H1 (cell line): ENCODE measurements around the gene UBE2G2. TPM values are rescaled to one million over a fixed set of nuclear protein-coding genes. Genes with fewer than 3 reads are reported as not detected.

Source experiments
- CTCF ChIA-PET: fragments of 300-600 bp; sonication (Branson Sonifier 250); formaldehyde crosslinking; loops from one replicate; lab custom pipeline; 2021; ENCODE audit not compliant: partially characterized antibody; lab: Charles Lee
- POLR2A ChIA-PET: fragments of 300-600 bp; sonication (Branson Sonifier 250); formaldehyde crosslinking; loops from one replicate; lab custom pipeline; 2021; ENCODE audit warnings: inconsistent platforms; ENCODE audit not compliant: partially characterized antibody; lab: Charles Lee
- DNase-seq, 2 experiments: peaks; one replicate each; pipeline versions ENCODE4 v3.0.0 to v3.0.0-alpha.2; 2010 to 2022; ENCODE audit warnings: low spot score in 2 of 2, low read depth in 1 of 2, mixed read lengths in 1 of 2
- FAIRE-seq: peaks from 2 replicates; lab custom pipeline; 2011; peaks lifted over from hg19 to GRCh38; lab: Jason Lieb, UNC
- H2AFZ ChIP-seq: 2 replicates; pipeline ENCODE4 v1.8.1; 2012; ENCODE audit warnings: low read length, inconsistent platforms
- H2AK5ac ChIP-seq: 2 replicates; pipeline ENCODE4 v1.6.1; 2013; ENCODE audit warnings: low read depth, low read length
- H2BK120ac ChIP-seq: replicated peaks from 2 replicates; pipeline ENCODE3; 2013; ENCODE audit warnings: low read depth, low read length, inconsistent platforms
- H2BK12ac ChIP-seq: 2 replicates; pipeline ENCODE4 v1.6.1; 2013; ENCODE audit warnings: low read depth, low read length
- H2BK15ac ChIP-seq: 2 replicates; pipeline ENCODE4 v1.6.1; 2013; ENCODE audit warnings: low read length
- H2BK20ac ChIP-seq: 2 replicates; pipeline ENCODE4 v1.6.1; 2013; ENCODE audit warnings: low read length
- H2BK5ac ChIP-seq: 2 replicates; pipeline ENCODE4 v1.6.1; 2013; ENCODE audit warnings: low read depth, low read length
- H3K14ac ChIP-seq: 2 replicates; pipeline ENCODE4 v1.6.1; 2013; ENCODE audit warnings: inconsistent platforms; ENCODE audit not compliant: insufficient read length
- H3K18ac ChIP-seq: 2 replicates; pipeline ENCODE4 v1.6.1; 2013; ENCODE audit warnings: low read length; ENCODE audit errors: extremely low read depth
- H3K23ac ChIP-seq: 2 replicates; pipeline ENCODE4 v1.6.1; 2013; ENCODE audit warnings: inconsistent platforms; ENCODE audit not compliant: insufficient read length
- H3K23me2 ChIP-seq: 2 replicates; pipeline ENCODE4 v1.6.1; 2013; ENCODE audit warnings: low read depth, low read length
- H3K27ac ChIP-seq: 2 replicates; pipeline ENCODE4 v1.6.1; 2011; ENCODE audit warnings: low read depth, low read length, inconsistent platforms
- H3K27me3 ChIP-seq, 4 experiments: replicated peaks in 1 of 4; 1 replicate in 1 of 4; 2 replicates in 3 of 4; pipeline versions ENCODE4 v1.6.1 to v1.8.1; 2011 to 2013; ENCODE audit warnings: low read length in 3 of 4, mild to moderate bottlenecking in 3 of 4, inconsistent platforms in 2 of 4, mixed read lengths in 2 of 4, moderate library complexity in 1 of 4; ENCODE audit not compliant: control insufficient read depth in 3 of 4, insufficient read depth in 3 of 4; ENCODE audit errors: extremely low read depth in 1 of 4
- H3K36me3 ChIP-seq, 4 experiments: 2 replicates each; pipeline versions ENCODE4 v1.6.1 to v1.8.1; 2011 to 2013; ENCODE audit warnings: mild to moderate bottlenecking in 4 of 4, low read length in 3 of 4, moderate library complexity in 2 of 4, control low read depth in 1 of 4, inconsistent platforms in 1 of 4; ENCODE audit not compliant: insufficient read depth in 4 of 4, control insufficient read depth in 2 of 4
- H3K4ac ChIP-seq: replicated peaks from 2 replicates; pipeline ENCODE3; 2013; ENCODE audit warnings: low read length, low read depth, mixed read lengths, inconsistent platforms; ENCODE audit not compliant: insufficient read length
- H3K4me1 ChIP-seq, 4 experiments: replicated peaks in 1 of 4; 1 replicate in 1 of 4; 2 replicates in 3 of 4; pipeline versions ENCODE4 v1.6.1 to v1.8.1; 2011 to 2013; ENCODE audit warnings: low read length in 3 of 4, inconsistent platforms in 2 of 4, mixed read lengths in 1 of 4; ENCODE audit not compliant: insufficient read depth in 4 of 4, control insufficient read depth in 3 of 4
- H3K4me2 ChIP-seq, 2 experiments: 2 replicates each; pipeline versions ENCODE4 v1.6.1 to v1.8.1; 2011 to 2013; ENCODE audit warnings: low read depth in 2 of 2, low read length in 2 of 2, control low read depth in 1 of 2, inconsistent platforms in 1 of 2, mild to moderate bottlenecking in 1 of 2; ENCODE audit not compliant: insufficient read depth in 1 of 2
- H3K4me3 ChIP-seq, 4 experiments: fragments of 200-600, 300-600 bp in 1 of 4; sonication (generic), shearing (Covaris generic), sonication (Bioruptor Twin) in 1 of 4; 2 replicates each; pipeline versions ENCODE4 v1.5.1 to v1.8.1; 2011 to 2016; ENCODE audit warnings: low read length in 4 of 4, low read depth in 3 of 4, control low read depth in 2 of 4, inconsistent platforms in 2 of 4, mild to moderate bottlenecking in 2 of 4, mixed read lengths in 1 of 4, moderate library complexity in 1 of 4; ENCODE audit not compliant: insufficient read depth in 2 of 4; ENCODE audit errors: extremely low read depth in 1 of 4
- H3K56ac ChIP-seq: replicated peaks from 2 replicates; pipeline ENCODE3; 2013; ENCODE audit warnings: low read depth, mild to moderate bottlenecking, mixed read lengths, low read length, inconsistent platforms; ENCODE audit not compliant: insufficient read length
- H3K79me1 ChIP-seq: 2 replicates; pipeline ENCODE4 v1.6.1; 2013; ENCODE audit warnings: low read depth, low read length, control low read depth
- H3K79me2 ChIP-seq, 2 experiments: 2 replicates each; pipeline versions ENCODE4 v1.6.1 to v1.8.1; 2012 to 2013; ENCODE audit warnings: low read length in 2 of 2, mild to moderate bottlenecking in 2 of 2, inconsistent platforms in 1 of 2; ENCODE audit not compliant: insufficient read depth in 2 of 2, control insufficient read depth in 1 of 2
- H3K9ac ChIP-seq, 4 experiments: replicated peaks in 1 of 4; 1 replicate in 1 of 4; 2 replicates in 3 of 4; pipeline versions ENCODE4 v1.6.1 to v1.8.1; 2011 to 2013; ENCODE audit warnings: low read depth in 3 of 4, low read length in 3 of 4, control low read depth in 2 of 4, mild to moderate bottlenecking in 2 of 4, moderate library complexity in 2 of 4, inconsistent platforms in 1 of 4; ENCODE audit errors: extremely low read depth in 1 of 4
- H3K9me3 ChIP-seq, 2 experiments: 2 replicates each; pipeline versions ENCODE4 v1.6.1 to v1.8.1; 2012 to 2013; ENCODE audit warnings: mild to moderate bottlenecking in 2 of 2, moderate library complexity in 2 of 2, control low read depth in 1 of 2, inconsistent platforms in 1 of 2, low read depth in 1 of 2, low read length in 1 of 2, mixed read lengths in 1 of 2; ENCODE audit not compliant: insufficient read depth in 2 of 2
- H4K20me1 ChIP-seq, 2 experiments: replicated peaks in 1 of 2; 2 replicates each; pipeline versions ENCODE3 to v1.8.1; 2011 to 2013; ENCODE audit warnings: inconsistent platforms in 2 of 2, low read length in 2 of 2, mild to moderate bottlenecking in 1 of 2; ENCODE audit not compliant: insufficient read depth in 2 of 2, control insufficient read depth in 1 of 2
- H4K5ac ChIP-seq: 2 replicates; pipeline ENCODE4 v1.6.1; 2013; ENCODE audit warnings: low read length, low read depth, mixed read lengths, inconsistent platforms; ENCODE audit not compliant: insufficient read length
- H4K8ac ChIP-seq: 2 replicates; pipeline ENCODE4 v1.8.0; 2013; ENCODE audit warnings: mild to moderate bottlenecking, moderate library complexity, low read length, inconsistent platforms; ENCODE audit not compliant: insufficient read depth; ENCODE audit errors: extremely low read depth
- H4K91ac ChIP-seq: replicated peaks from 2 replicates; pipeline ENCODE3; 2013; ENCODE audit warnings: low read length, mixed read lengths, inconsistent platforms; ENCODE audit not compliant: insufficient read length
- CHD1 ChIP-seq: IDR thresholded peaks from 2 replicates; pipeline ENCODE4 v1.6.1; 2012; ENCODE audit warnings: low read depth, low read length, improper control_type of control experiment
- POU5F1 ChIP-seq: IDR thresholded peaks from 2 replicates; pipeline ENCODE4 v1.6.1; 2011; ENCODE audit warnings: low read depth, mild to moderate bottlenecking, low read length, moderate library complexity
- RAD21 ChIP-seq, 2 experiments: IDR thresholded peaks in 1 of 2; conservative IDR thresholded peaks in 1 of 2; 2 replicates each; pipeline ENCODE4 v1.6.1; 2011; ENCODE audit warnings: low read depth in 2 of 2, low read length in 2 of 2, improper control_type of control experiment in 1 of 2, inconsistent platforms in 1 of 2, mild to moderate bottlenecking in 1 of 2, moderate library complexity in 1 of 2
- SP4 ChIP-seq: IDR thresholded peaks from 2 replicates; pipeline ENCODE4 v1.6.1; 2012; ENCODE audit warnings: low read length, inconsistent platforms
- WGBS, 2 experiments: shearing (Covaris generic) in 1 of 2; methylation state at CpG; one replicate each; pipeline versions ENCODE4 v1.1.6 to v1.1.7; 2013 to 2015; ENCODE audit warnings: low lambda C conversion rate in 2 of 2, mixed read lengths in 2 of 2, inconsistent platforms in 1 of 2, low coverage in 1 of 2, missing lambda C conversion rate in 1 of 2; ENCODE audit not compliant: insufficient replicate concordance in 2 of 2, insufficient coverage in 1 of 2, insufficient read length in 1 of 2; ENCODE audit errors: extremely low coverage in 1 of 2, missing lambda C conversion rate in 1 of 2; 5-methylcytosine and 5-hydroxymethylcytosine counted together
- polyA plus RNA-seq, 7 experiments: library from polyadenylated mRNA; depleted of rRNA in 3 of 7; stranded (reverse) in 5 of 7; unstranded in 2 of 7; fragments of >200 nt in 5 of 7; fragments of 200-250 nt in 2 of 7; gene quantifications; 1 replicate in 5 of 7; 2 replicates in 1 of 7; 4 replicates in 1 of 7; pipeline versions ENCODE4 v1.2.1 to v1.2.3, GENCODE V29; 2011 to 2013; ENCODE audit warnings: missing spikeins in 2 of 7, mixed read lengths in 2 of 7
- total RNA-seq: library from RNA; stranded (reverse); fragmentation: NEBNext Ultra II Directional; extraction: Animal tissue kit (Norgen Biotek cat#: 25700); gene quantifications from 2 replicates; pipeline ENCODE4 v1.2.1, GENCODE V29; 2021

Gene UBE2G2
- total and polyA plus RNA-seq, 2 of the 8 experiments (the other 6 are each of a cell fraction or from before 2014, with no cell fraction given), result 96.3 to 101 TPM

DNA sequence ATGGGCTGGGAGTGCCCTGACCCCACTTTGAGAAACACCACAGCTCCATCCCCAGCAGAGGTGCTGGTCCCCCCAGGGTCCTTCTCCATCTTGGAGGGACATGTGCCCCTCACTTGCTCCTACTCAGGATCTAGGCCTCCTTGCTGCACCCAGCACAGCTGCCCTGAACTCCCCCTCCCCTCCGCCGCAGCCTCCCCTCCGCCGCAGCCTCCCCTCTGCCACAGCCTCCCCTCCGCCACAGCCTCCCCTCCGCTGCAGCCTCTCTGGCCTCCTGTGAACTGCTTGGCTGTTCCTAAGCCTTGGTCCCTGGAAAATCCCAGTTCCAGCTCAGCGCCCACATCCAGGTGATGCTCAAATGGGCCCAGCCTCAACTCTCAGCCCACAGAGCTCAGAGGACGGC lies 74.3 kb downstream of the UBE2G2 start:
- Histone ChIP-seq H2BK12ac (0 out of 2 replicates have a peak overlapping the region, but pooled peaks have one; percentile 27), H3K9ac (no peak overlapping the region), H2AFZ (no peak overlapping the region), H2BK15ac (no peak overlapping the region), H3K79me2 (no peaks in the 10 kb centered on the region), H3K23ac (no peak overlapping the region), H2BK120ac (no peak overlapping the region), H3K23me2 (no peaks in the 10 kb centered on the region; the same call in 1 of the 2 replicates), H3K18ac (no peak overlapping the region), H2BK20ac (no peak overlapping the region; the same call in 1 of the 2 replicates), H4K5ac (no peak overlapping the region), H3K56ac (no peak overlapping the region), H3K27me3 (peaks cover 0 to 17% (median 9%) of the 10 kb centered on the region in 4 experiments; a peak in 6 of 7 replicates), H3K4me1 (peaks cover 0 to 18% (median 11%) of the 10 kb centered on the region in 4 experiments; a peak in 5 of 7 replicates), H3K4ac (no peak overlapping the region), H3K79me1 (no peaks in the 10 kb centered on the region), H3K14ac (no peak overlapping the region), H4K8ac (no peak overlapping the region), H3K9me3 (no peaks in the 10 kb centered on the region; a peak in 1 of 4 replicates), H4K20me1 (no peaks in the 10 kb centered on the region), H4K91ac (no peak overlapping the region), H2AK5ac (no peak overlapping the region), H3K27ac (no peak overlapping the region), H3K4me2 (no peak overlapping the region), H3K4me3 (no peak overlapping the region), H3K36me3 (no peaks in the 10 kb centered on the region), H2BK5ac (no peak overlapping the region)
- ChIA-PET POLR2A (interaction anchor here (1.3 to 3.0 kb wide), 3 partner anchors 9 to 40 kb away, joined by 3 to 9 read pairs (median 4); no protein-coding TSS in a partner anchor), CTCF (interaction anchor here (1.2 to 1.6 kb wide), 6 partner anchors 11 to 238 kb away, joined by 3 to 7 read pairs (median 4); partner anchors contain the start of gene KRTAP10-12)
- no peak for TF ChIP-seq POU5F1
- TF ChIP-seq CHD1, result no peak
- TF ChIP-seq SP4, result no peak
- no peak for TF ChIP-seq RAD21 (IDR thresholded peaks at IDR 0.05 in 1 of 2, conservative IDR thresholded peaks at IDR 0.05 in 1 of 2; ENCODE audit: low read depth in 2 of 2, low read length in 2 of 2)
- DNase-seq (no peak), FAIRE-seq (no peak)
- 97% methylated on average over 3 of the region's 8 CpGs; no CpG with 5 or more reads in 1 of the 2 experiments for WGBS, 2 experiments
